CD4-positive, alpha-beta T cell (primary cell): Measurements from ENCODE around the gene CFAP73. TPM values are rescaled to one million over a fixed set of nuclear protein-coding genes. Genes with fewer than 3 reads are reported as not detected.

Experiments used
- ATAC-seq: fragments of 200-7000 bp; cut with Tn5 transposase; one replicate; pipeline ENCODE4 v1.10.0; 2022; ENCODE audit warnings: mild to moderate bottlenecking; ENCODE audit not compliant: poor library complexity
- CTCF ChIA-PET: fragments of 350-600 bp; sonication (Branson Sonifier 250); formaldehyde crosslinking; loops from one replicate; lab custom pipeline; 2021; ENCODE audit warnings: antibody characterized with exemption, inconsistent platforms; lab: Charles Lee
- POLR2A ChIA-PET: fragments of 350-600 bp; sonication (Branson Sonifier 250); formaldehyde crosslinking; loops from one replicate; lab custom pipeline; 2021; ENCODE audit warnings: antibody characterized with exemption, inconsistent platforms; lab: Charles Lee
- DNase-seq, 14 experiments: peaks; one replicate each; pipeline ENCODE4 v3.0.0-alpha.2; 2013 to 2020; ENCODE audit warnings: mixed read lengths in 2 of 14
- H3K27ac ChIP-seq, 2 donors: one replicate each; pipeline versions ENCODE4 v1.5.1 to v1.7.0; 2013; ENCODE audit warnings: low read length in 2 of 2, low read depth in 1 of 2, mild to moderate bottlenecking in 1 of 2
- H3K27me3 ChIP-seq, 2 experiments: 1 replicate in 1 of 2; 2 replicates in 1 of 2; pipeline versions ENCODE4 v1.6.1 to v1.7.0; 2013; ENCODE audit warnings: low read length in 2 of 2, control low read depth in 1 of 2, mild to moderate bottlenecking in 1 of 2, moderate library complexity in 1 of 2; ENCODE audit not compliant: insufficient read depth in 2 of 2, control insufficient read depth in 1 of 2
- H3K36me3 ChIP-seq: one replicate; pipeline ENCODE4 v1.6.1; 2013; ENCODE audit warnings: low read length, control low read depth; ENCODE audit not compliant: insufficient read depth
- H3K4me1 ChIP-seq: one replicate; pipeline ENCODE4 v1.6.1; 2013; ENCODE audit warnings: low read length, control low read depth; ENCODE audit not compliant: insufficient read depth
- H3K4me3 ChIP-seq: one replicate; pipeline ENCODE4 v1.5.1; 2013; ENCODE audit warnings: mild to moderate bottlenecking, low read length, moderate library complexity
- H3K9me3 ChIP-seq, 2 experiments: 1 replicate in 1 of 2; 2 replicates in 1 of 2; pipeline versions ENCODE4 v1.6.1 to v1.7.0; 2013; ENCODE audit warnings: low read length in 2 of 2, mild to moderate bottlenecking in 2 of 2, control low read depth in 1 of 2, moderate library complexity in 1 of 2; ENCODE audit not compliant: control insufficient read depth in 1 of 2, insufficient read depth in 1 of 2
- H3K27ac Mint-ChIP-seq: one replicate; pipeline ENCODE4 v1.8.0; 2020; ENCODE audit warnings: mixed read lengths
- H3K27me3 Mint-ChIP-seq: one replicate; pipeline ENCODE4 v1.8.0; 2021; ENCODE audit warnings: mixed read lengths
- H3K36me3 Mint-ChIP-seq: one replicate; pipeline ENCODE4 v1.8.0; 2021; ENCODE audit warnings: low read depth, mixed read lengths
- H3K4me1 Mint-ChIP-seq: one replicate; pipeline ENCODE4 v1.8.0; 2021; ENCODE audit warnings: low read depth, mixed read lengths
- H3K4me3 Mint-ChIP-seq: one replicate; pipeline ENCODE4 v1.8.0; 2020; ENCODE audit warnings: mild to moderate bottlenecking, mixed read lengths
- H3K9me3 Mint-ChIP-seq: one replicate; pipeline ENCODE4 v1.8.0; 2020; ENCODE audit warnings: mixed read lengths
- CTCF ChIP-seq: fragments of 200-600 bp; IDR thresholded peaks from one replicate; pipeline ENCODE4 v1.8.0; 2022; ENCODE audit warnings: antibody characterized with exemption, mild to moderate bottlenecking
- intact Hi-C, 2 experiments: fragments of 100-400 bp; cut with DNase I in 1 of 2; cut with micrococcal nuclease in 1 of 2; formaldehyde crosslinking; loops; one replicate each; pipeline versions ENCODE4 v1.15.1 to v1.9.0; 2023 to 2025; cut with DNase I, micrococcal nuclease
- total RNA-seq, 174 experiments: library from RNA in 2 of 174; stranded (reverse) in 2 of 174; gene quantifications; one replicate each; pipeline ENCODE4 v1.2.3 and lab custom pipeline; 2021 to 2026

CFAP73 gene
- total RNA-seq, 2 experiments from 2014 or later, result 0.92 to 1.2 TPM

GRCh38 chr12:113169697-113170096, 20.2 kb downstream of the CFAP73 start:
- ChIA-PET CTCF (interaction anchor here (1.4 kb wide), 1 partner anchor 16 kb away, joined by 3 read pairs; no protein-coding TSS in a partner anchor), POLR2A (interaction anchor here (0.6 kb wide), 1 partner anchor 61 kb away, joined by 3 read pairs; no protein-coding TSS in a partner anchor)
- intact Hi-C loops, result loop anchor here (5.0 kb wide), 4 partner anchors 32 to 267 kb away; partner anchors contain the start of gene RASAL1 (in 1 of the 2)
- DNase-seq (no peak), ATAC-seq (no peak)
- Mint-ChIP-seq H3K27ac (no peak overlapping the region), H3K27me3 (no peaks in the 10 kb centered on the region), H3K4me1 (no peaks in the 10 kb centered on the region), H3K36me3 (peaks cover 94% of the 10 kb centered on the region), H3K9me3 (no peaks in the 10 kb centered on the region), H3K4me3 (no peak overlapping the region)
- H3K9me3 ChIP-seq, result no peaks in the 10 kb centered on the region
- TF ChIP-seq CTCF, result no peak
- H3K27ac ChIP-seq, result no peak overlapping the region
- H3K4me1 ChIP-seq, result no peaks in the 10 kb centered on the region
- H3K4me3 ChIP-seq, result no peak overlapping the region
- H3K36me3 ChIP-seq, result peaks cover 96% of the 10 kb centered on the region
- no peaks in the 10 kb centered on the region for H3K27me3 ChIP-seq

- DNase-seq (no peak), ATAC-seq (no peak)
- Histone ChIP-seq H3K27me3 (no peaks in the 10 kb centered on the region), H3K27ac (no peak overlapping the region), H3K9me3 (no peaks in the 10 kb centered on the region), H3K36me3 (peaks cover 94% of the 10 kb centered on the region), H3K4me1 (no peaks in the 10 kb centered on the region), H3K4me3 (no peak overlapping the region)
- no peaks in the 10 kb centered on the region for H3K9me3 Mint-ChIP-seq
- intact Hi-C loops, result loop anchor here (5.0 kb wide), 4 partner anchors 33 to 268 kb away; partner anchors contain the start of gene RASAL1 (in 1 of the 2)
- no peaks in the 10 kb centered on the region for H3K27me3 Mint-ChIP-seq
- no peak for TF ChIP-seq CTCF
- H3K27ac Mint-ChIP-seq, result no peak overlapping the region
- no peak overlapping the region for H3K4me3 Mint-ChIP-seq
- H3K36me3 Mint-ChIP-seq, result peaks cover 93% of the 10 kb centered on the region
- H3K4me1 Mint-ChIP-seq, result no peaks in the 10 kb centered on the region
- ChIA-PET CTCF (no interaction called here), POLR2A (interaction anchor here (0.6 kb wide), 1 partner anchor 17 kb away, joined by 3 read pairs; no protein-coding TSS in a partner anchor)
These were observed 20.9 kb downstream of the CFAP73 start for GRCh38 chr12:113170457-113170856.

GRCh38 chr12:113170926-113171325, 21.4 kb downstream of the CFAP73 start:
- H3K4me3 ChIP-seq, result no peak overlapping the region
- H3K27ac ChIP-seq, result no peak overlapping the region
- H3K36me3 ChIP-seq, result peaks cover 90% of the 10 kb centered on the region
- no peaks in the 10 kb centered on the region for H3K4me1 ChIP-seq
- H3K36me3 Mint-ChIP-seq, result peaks cover 90% of the 10 kb centered on the region
- no peaks in the 10 kb centered on the region for H3K27me3 ChIP-seq
- intact Hi-C loops, result loop anchor here (5.0 kb wide), 4 partner anchors 34 to 269 kb away; partner anchors contain the start of gene RASAL1 (in 1 of the 2)
- no peaks in the 10 kb centered on the region for H3K9me3 ChIP-seq
- DNase-seq, result no peak
- no peak for TF ChIP-seq CTCF
- no peaks in the 10 kb centered on the region for H3K9me3 Mint-ChIP-seq
- H3K27ac Mint-ChIP-seq, result no peak overlapping the region
- H3K4me3 Mint-ChIP-seq, result no peak overlapping the region
- H3K27me3 Mint-ChIP-seq, result no peaks in the 10 kb centered on the region
- H3K4me1 Mint-ChIP-seq, result no peaks in the 10 kb centered on the region
- ChIA-PET POLR2A (no interaction called here), CTCF (interaction anchor here (0.9 kb wide), 1 partner anchor 122 kb away, joined by 3 read pairs; no protein-coding TSS in a partner anchor)
- ATAC-seq, result no peak
